ENCODE measurements around the gene TBKBP1.

DNA sequence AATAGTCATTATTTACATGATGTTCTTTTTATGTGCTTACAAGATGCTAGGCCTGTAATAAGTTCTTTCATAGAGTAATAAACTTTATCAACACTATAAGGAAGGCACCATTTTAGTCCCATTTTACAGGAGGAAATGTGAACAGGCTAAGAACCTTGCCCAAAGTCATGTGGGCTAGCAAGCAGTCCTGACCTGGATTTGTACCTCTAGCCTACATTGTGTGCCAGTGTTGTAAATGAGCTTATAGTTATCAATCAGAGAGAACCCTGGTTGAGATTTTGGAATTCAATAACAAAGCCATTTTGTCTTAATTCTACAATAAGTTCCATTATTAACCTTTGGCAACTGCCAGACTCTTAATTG, 6.7 kb upstream of the TBKBP1 start:
- TF ChIP-seq, protein P1, sequence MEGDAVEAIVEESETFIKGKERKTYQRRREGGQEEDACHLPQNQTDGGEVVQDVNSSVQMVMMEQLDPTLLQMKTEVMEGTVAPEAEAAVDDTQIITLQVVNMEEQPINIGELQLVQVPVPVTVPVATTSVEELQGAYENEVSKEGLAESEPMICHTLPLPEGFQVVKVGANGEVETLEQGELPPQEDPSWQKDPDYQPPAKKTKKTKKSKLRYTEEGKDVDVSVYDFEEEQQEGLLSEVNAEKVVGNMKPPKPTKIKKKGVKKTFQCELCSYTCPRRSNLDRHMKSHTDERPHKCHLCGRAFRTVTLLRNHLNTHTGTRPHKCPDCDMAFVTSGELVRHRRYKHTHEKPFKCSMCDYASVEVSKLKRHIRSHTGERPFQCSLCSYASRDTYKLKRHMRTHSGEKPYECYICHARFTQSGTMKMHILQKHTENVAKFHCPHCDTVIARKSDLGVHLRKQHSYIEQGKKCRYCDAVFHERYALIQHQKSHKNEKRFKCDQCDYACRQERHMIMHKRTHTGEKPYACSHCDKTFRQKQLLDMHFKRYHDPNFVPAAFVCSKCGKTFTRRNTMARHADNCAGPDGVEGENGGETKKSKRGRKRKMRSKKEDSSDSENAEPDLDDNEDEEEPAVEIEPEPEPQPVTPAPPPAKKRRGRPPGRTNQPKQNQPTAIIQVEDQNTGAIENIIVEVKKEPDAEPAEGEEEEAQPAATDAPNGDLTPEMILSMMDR (IDR thresholded peaks at IDR 0.05) = no peak
- no peak for TF ChIP-seq POLR2A (IDR thresholded peaks at IDR 0.05)

Measured in body of pancreas (tissue), 4 donors.